H1 (cell line): ENCODE data around the gene MAP2K5. TPM values are rescaled to one million over a fixed set of nuclear protein-coding genes. Genes with fewer than 3 reads are reported as not detected.

Experiments
- CTCF ChIA-PET: fragments of 300-600 bp; sonication (Branson Sonifier 250); formaldehyde crosslinking; loops from one replicate; lab custom pipeline; 2021; ENCODE audit not compliant: partially characterized antibody; lab: Charles Lee
- POLR2A ChIA-PET: fragments of 300-600 bp; sonication (Branson Sonifier 250); formaldehyde crosslinking; loops from one replicate; lab custom pipeline; 2021; ENCODE audit warnings: inconsistent platforms; ENCODE audit not compliant: partially characterized antibody; lab: Charles Lee
- DNase-seq, 2 experiments: peaks; one replicate each; pipeline versions ENCODE4 v3.0.0 to v3.0.0-alpha.2; 2010 to 2022; ENCODE audit warnings: low spot score in 2 of 2, low read depth in 1 of 2, mixed read lengths in 1 of 2
- FAIRE-seq: peaks from 2 replicates; lab custom pipeline; 2011; peaks lifted over from hg19 to GRCh38; lab: Jason Lieb, UNC
- H2AFZ ChIP-seq: 2 replicates; pipeline ENCODE4 v1.8.1; 2012; ENCODE audit warnings: low read length, inconsistent platforms
- H2AK5ac ChIP-seq: 2 replicates; pipeline ENCODE4 v1.6.1; 2013; ENCODE audit warnings: low read depth, low read length
- H2BK120ac ChIP-seq: replicated peaks from 2 replicates; pipeline ENCODE3; 2013; ENCODE audit warnings: low read depth, low read length, inconsistent platforms
- H2BK12ac ChIP-seq: 2 replicates; pipeline ENCODE4 v1.6.1; 2013; ENCODE audit warnings: low read depth, low read length
- H2BK15ac ChIP-seq: 2 replicates; pipeline ENCODE4 v1.6.1; 2013; ENCODE audit warnings: low read length
- H2BK20ac ChIP-seq: 2 replicates; pipeline ENCODE4 v1.6.1; 2013; ENCODE audit warnings: low read length
- H2BK5ac ChIP-seq: 2 replicates; pipeline ENCODE4 v1.6.1; 2013; ENCODE audit warnings: low read depth, low read length
- H3K14ac ChIP-seq: 2 replicates; pipeline ENCODE4 v1.6.1; 2013; ENCODE audit warnings: inconsistent platforms; ENCODE audit not compliant: insufficient read length
- H3K18ac ChIP-seq: 2 replicates; pipeline ENCODE4 v1.6.1; 2013; ENCODE audit warnings: low read length; ENCODE audit errors: extremely low read depth
- H3K23ac ChIP-seq: 2 replicates; pipeline ENCODE4 v1.6.1; 2013; ENCODE audit warnings: inconsistent platforms; ENCODE audit not compliant: insufficient read length
- H3K23me2 ChIP-seq: 2 replicates; pipeline ENCODE4 v1.6.1; 2013; ENCODE audit warnings: low read depth, low read length
- H3K27ac ChIP-seq: 2 replicates; pipeline ENCODE4 v1.6.1; 2011; ENCODE audit warnings: low read depth, low read length, inconsistent platforms
- H3K27me3 ChIP-seq, 4 experiments: replicated peaks in 1 of 4; 1 replicate in 1 of 4; 2 replicates in 3 of 4; pipeline versions ENCODE4 v1.6.1 to v1.8.1; 2011 to 2013; ENCODE audit warnings: low read length in 3 of 4, mild to moderate bottlenecking in 3 of 4, inconsistent platforms in 2 of 4, mixed read lengths in 2 of 4, moderate library complexity in 1 of 4; ENCODE audit not compliant: control insufficient read depth in 3 of 4, insufficient read depth in 3 of 4; ENCODE audit errors: extremely low read depth in 1 of 4
- H3K36me3 ChIP-seq, 4 experiments: 2 replicates each; pipeline versions ENCODE4 v1.6.1 to v1.8.1; 2011 to 2013; ENCODE audit warnings: mild to moderate bottlenecking in 4 of 4, low read length in 3 of 4, moderate library complexity in 2 of 4, control low read depth in 1 of 4, inconsistent platforms in 1 of 4; ENCODE audit not compliant: insufficient read depth in 4 of 4, control insufficient read depth in 2 of 4
- H3K4ac ChIP-seq: replicated peaks from 2 replicates; pipeline ENCODE3; 2013; ENCODE audit warnings: low read length, low read depth, mixed read lengths, inconsistent platforms; ENCODE audit not compliant: insufficient read length
- H3K4me1 ChIP-seq, 4 experiments: replicated peaks in 1 of 4; 1 replicate in 1 of 4; 2 replicates in 3 of 4; pipeline versions ENCODE4 v1.6.1 to v1.8.1; 2011 to 2013; ENCODE audit warnings: low read length in 3 of 4, inconsistent platforms in 2 of 4, mixed read lengths in 1 of 4; ENCODE audit not compliant: insufficient read depth in 4 of 4, control insufficient read depth in 3 of 4
- H3K4me2 ChIP-seq, 2 experiments: 2 replicates each; pipeline versions ENCODE4 v1.6.1 to v1.8.1; 2011 to 2013; ENCODE audit warnings: low read depth in 2 of 2, low read length in 2 of 2, control low read depth in 1 of 2, inconsistent platforms in 1 of 2, mild to moderate bottlenecking in 1 of 2; ENCODE audit not compliant: insufficient read depth in 1 of 2
- H3K4me3 ChIP-seq, 4 experiments: fragments of 200-600, 300-600 bp in 1 of 4; sonication (generic), shearing (Covaris generic), sonication (Bioruptor Twin) in 1 of 4; 2 replicates each; pipeline versions ENCODE4 v1.5.1 to v1.8.1; 2011 to 2016; ENCODE audit warnings: low read length in 4 of 4, low read depth in 3 of 4, control low read depth in 2 of 4, inconsistent platforms in 2 of 4, mild to moderate bottlenecking in 2 of 4, mixed read lengths in 1 of 4, moderate library complexity in 1 of 4; ENCODE audit not compliant: insufficient read depth in 2 of 4; ENCODE audit errors: extremely low read depth in 1 of 4
- H3K56ac ChIP-seq: replicated peaks from 2 replicates; pipeline ENCODE3; 2013; ENCODE audit warnings: low read depth, mild to moderate bottlenecking, mixed read lengths, low read length, inconsistent platforms; ENCODE audit not compliant: insufficient read length
- H3K79me1 ChIP-seq: 2 replicates; pipeline ENCODE4 v1.6.1; 2013; ENCODE audit warnings: low read depth, low read length, control low read depth
- H3K79me2 ChIP-seq, 2 experiments: 2 replicates each; pipeline versions ENCODE4 v1.6.1 to v1.8.1; 2012 to 2013; ENCODE audit warnings: low read length in 2 of 2, mild to moderate bottlenecking in 2 of 2, inconsistent platforms in 1 of 2; ENCODE audit not compliant: insufficient read depth in 2 of 2, control insufficient read depth in 1 of 2
- H3K9ac ChIP-seq, 4 experiments: replicated peaks in 1 of 4; 1 replicate in 1 of 4; 2 replicates in 3 of 4; pipeline versions ENCODE4 v1.6.1 to v1.8.1; 2011 to 2013; ENCODE audit warnings: low read depth in 3 of 4, low read length in 3 of 4, control low read depth in 2 of 4, mild to moderate bottlenecking in 2 of 4, moderate library complexity in 2 of 4, inconsistent platforms in 1 of 4; ENCODE audit errors: extremely low read depth in 1 of 4
- H3K9me3 ChIP-seq, 2 experiments: 2 replicates each; pipeline versions ENCODE4 v1.6.1 to v1.8.1; 2012 to 2013; ENCODE audit warnings: mild to moderate bottlenecking in 2 of 2, moderate library complexity in 2 of 2, control low read depth in 1 of 2, inconsistent platforms in 1 of 2, low read depth in 1 of 2, low read length in 1 of 2, mixed read lengths in 1 of 2; ENCODE audit not compliant: insufficient read depth in 2 of 2
- H4K20me1 ChIP-seq, 2 experiments: replicated peaks in 1 of 2; 2 replicates each; pipeline versions ENCODE3 to v1.8.1; 2011 to 2013; ENCODE audit warnings: inconsistent platforms in 2 of 2, low read length in 2 of 2, mild to moderate bottlenecking in 1 of 2; ENCODE audit not compliant: insufficient read depth in 2 of 2, control insufficient read depth in 1 of 2
- H4K5ac ChIP-seq: 2 replicates; pipeline ENCODE4 v1.6.1; 2013; ENCODE audit warnings: low read length, low read depth, mixed read lengths, inconsistent platforms; ENCODE audit not compliant: insufficient read length
- H4K8ac ChIP-seq: 2 replicates; pipeline ENCODE4 v1.8.0; 2013; ENCODE audit warnings: mild to moderate bottlenecking, moderate library complexity, low read length, inconsistent platforms; ENCODE audit not compliant: insufficient read depth; ENCODE audit errors: extremely low read depth
- H4K91ac ChIP-seq: replicated peaks from 2 replicates; pipeline ENCODE3; 2013; ENCODE audit warnings: low read length, mixed read lengths, inconsistent platforms; ENCODE audit not compliant: insufficient read length
- CREB1 ChIP-seq: IDR thresholded peaks from 2 replicates; pipeline ENCODE4 v1.6.1; 2012; ENCODE audit warnings: inconsistent platforms
- KDM5A ChIP-seq: fragments of 200-600 bp; IDR thresholded peaks from 2 replicates; pipeline ENCODE4 v1.7.1; 2012; ENCODE audit warnings: mild to moderate bottlenecking, low read length, inconsistent platforms, mixed read lengths
- POLR2A ChIP-seq, 2 experiments: IDR thresholded peaks; 1 replicate in 1 of 2; 2 replicates in 1 of 2; pipeline ENCODE4 v1.6.1; 2011; ENCODE audit warnings: low read depth in 2 of 2, low read length in 2 of 2, mild to moderate bottlenecking in 2 of 2; ENCODE audit errors: control extremely low read depth in 1 of 2
- SP1 ChIP-seq: IDR thresholded peaks from 2 replicates; pipeline ENCODE4 v1.6.1; 2011; ENCODE audit warnings: low read depth, low read length
- USF2 ChIP-seq: IDR thresholded peaks from 2 replicates; pipeline ENCODE4 v1.6.1; 2011; ENCODE audit warnings: low read length, improper control_type of control experiment
- WGBS, 2 experiments: shearing (Covaris generic) in 1 of 2; methylation state at CpG; one replicate each; pipeline versions ENCODE4 v1.1.6 to v1.1.7; 2013 to 2015; ENCODE audit warnings: low lambda C conversion rate in 2 of 2, mixed read lengths in 2 of 2, inconsistent platforms in 1 of 2, low coverage in 1 of 2, missing lambda C conversion rate in 1 of 2; ENCODE audit not compliant: insufficient replicate concordance in 2 of 2, insufficient coverage in 1 of 2, insufficient read length in 1 of 2; ENCODE audit errors: extremely low coverage in 1 of 2, missing lambda C conversion rate in 1 of 2; 5-methylcytosine and 5-hydroxymethylcytosine counted together
- polyA plus RNA-seq, 7 experiments: library from polyadenylated mRNA; depleted of rRNA in 3 of 7; stranded (reverse) in 5 of 7; unstranded in 2 of 7; fragments of >200 nt in 5 of 7; fragments of 200-250 nt in 2 of 7; gene quantifications; 1 replicate in 5 of 7; 2 replicates in 1 of 7; 4 replicates in 1 of 7; pipeline versions ENCODE4 v1.2.1 to v1.2.3, GENCODE V29; 2011 to 2013; ENCODE audit warnings: missing spikeins in 2 of 7, mixed read lengths in 2 of 7
- total RNA-seq: library from RNA; stranded (reverse); fragmentation: NEBNext Ultra II Directional; extraction: Animal tissue kit (Norgen Biotek cat#: 25700); gene quantifications from 2 replicates; pipeline ENCODE4 v1.2.1, GENCODE V29; 2021

MAP2K5 gene
- total and polyA plus RNA-seq, 2 of the 8 experiments (the other 6 are each of a cell fraction or from before 2014, with no cell fraction given), result 4.4 to 15.8 TPM

GRCh38 chr15:67537771-67538170, 4.7 kb upstream of the MAP2K5 start:
- Histone ChIP-seq H2BK15ac (no peak overlapping the region), H3K79me2 (no peaks in the 10 kb centered on the region), H4K5ac (no peak overlapping the region), H2BK5ac (no peak overlapping the region), H3K9me3 (no peaks in the 10 kb centered on the region), H2AK5ac (no peak overlapping the region), H3K23ac (no peak overlapping the region), H3K4ac (no peak overlapping the region), H3K27me3 (no peaks in the 10 kb centered on the region), H3K23me2 (peaks cover 6% of the 10 kb centered on the region; the same call in 1 of the 2 replicates), H4K20me1 (no peaks in the 10 kb centered on the region), H3K18ac (no peak overlapping the region), H3K4me3 (no peak overlapping the region), H3K4me2 (no peak overlapping the region), H4K8ac (no peak overlapping the region), H4K91ac (no peak overlapping the region), H2AFZ (no peak overlapping the region), H3K79me1 (no peaks in the 10 kb centered on the region), H3K9ac (no peak overlapping the region), H2BK20ac (no peak overlapping the region), H3K4me1 (no peaks in the 10 kb centered on the region), H3K27ac (no peak overlapping the region), H2BK12ac (no peak overlapping the region), H3K14ac (no peak overlapping the region), H3K36me3 (no peaks in the 10 kb centered on the region), H2BK120ac (no peak overlapping the region), H3K56ac (no peak overlapping the region)
- DNase-seq (no peak), FAIRE-seq (no peak)
- ChIA-PET POLR2A (interaction anchor here (2.3 kb wide), 1 partner anchor 17 kb away, joined by 8 read pairs; the partner anchor contains the start of gene C15orf61), CTCF (no interaction called here)
- WGBS, 2 experiments, result 71% methylated on average over 1 of the region's 1 CpG; no CpG with 5 or more reads in 1 of the 2 experiments
- no peak for TF ChIP-seq USF2
- TF ChIP-seq POLR2A (IDR thresholded peaks at IDR 0.05; ENCODE audit: control extremely low read depth in 1 of 2, low read depth in 2 of 2, low read length in 2 of 2), result no peak
- TF ChIP-seq SP1, result no peak
- TF ChIP-seq CREB1, result no peak
- TF ChIP-seq KDM5A, result no peak
